Measurements from ENCODE around the gene STARD6. TPM values are rescaled to one million over a fixed set of nuclear protein-coding genes. Genes with fewer than 3 reads are reported as not detected.
A peak's percentile ranks its signal among the peaks of the same experiment; 100 is the strongest.

The STARD6 gene
- total RNA-seq, 1 experiment from 2014 or later = not detected

GRCh38 chr18:54357082-54357659 is 487 bp downstream of the STARD6 start:
- CTCF ChIA-PET = interaction anchor here (0.6 to 1.9 kb wide), 12 partner anchors 15 to 314 kb away, joined by 3 to 9 read pairs (median 3); no protein-coding TSS in a partner anchor
- no TSS peak for BruUV-seq (replicated peaks)
- Mint-ChIP-seq H3K4me3 (ENCODE audit: unreplicated experiment) (peak overlapping the region; percentile 100), H3K9me3 (ENCODE audit: unreplicated experiment) (no peaks in the 10 kb centered on the region), H3K27ac (ENCODE audit: low read depth, unreplicated experiment) (peak overlapping the region; percentile 99), H3K4me1 (ENCODE audit: insufficient read depth, unreplicated experiment) (peaks cover 6% of the 10 kb centered on the region), H3K36me3 (ENCODE audit: insufficient read depth, unreplicated experiment) (peaks cover 7% of the 10 kb centered on the region), H3K27me3 (ENCODE audit: insufficient read depth, unreplicated experiment) (no peaks in the 10 kb centered on the region)
- intact Hi-C loops (cut with micrococcal nuclease) = loop anchor here (1.0 to 5.0 kb wide), 2 partner anchors 35 to 200 kb away; no protein-coding TSS in a partner anchor
- POLR2A ChIA-PET = interaction anchor here (0.5 to 3.7 kb wide), 15 partner anchors 10 to 495 kb away, joined by 3 to 16 read pairs (median 4); partner anchors contain the start of genes MBD2 and POLI
- DNase-seq (ENCODE audit: unreplicated experiment) = no peak
- TF ChIP-seq CTCF (IDR thresholded peaks at IDR 0.05; ENCODE audit: unreplicated experiment) = no peak

- no TSS peak for BruUV-seq (replicated peaks)
- intact Hi-C loops (cut with micrococcal nuclease) = no loop called here
- Mint-ChIP-seq H3K4me1 (ENCODE audit: insufficient read depth, unreplicated experiment) (no peaks in the 10 kb centered on the region), H3K9me3 (ENCODE audit: unreplicated experiment) (no peaks in the 10 kb centered on the region), H3K27ac (ENCODE audit: low read depth, unreplicated experiment) (no peak overlapping the region), H3K27me3 (ENCODE audit: insufficient read depth, unreplicated experiment) (no peaks in the 10 kb centered on the region), H3K4me3 (ENCODE audit: unreplicated experiment) (no peak overlapping the region), H3K36me3 (ENCODE audit: insufficient read depth, unreplicated experiment) (no peaks in the 10 kb centered on the region)
- TF ChIP-seq CTCF (IDR thresholded peaks at IDR 0.05; ENCODE audit: unreplicated experiment) = no peak
- CTCF ChIA-PET = no interaction called here
- no peak for DNase-seq (ENCODE audit: unreplicated experiment)
- POLR2A ChIA-PET = no interaction called here
These were observed 6.5 kb downstream of the STARD6 start for GRCh38 chr18:54351186-54351585.

GRCh38 chr18:54338230-54338629 is 19.4 kb downstream of the STARD6 start:
- BruUV-seq (replicated peaks) = no TSS peak
- Mint-ChIP-seq H3K9me3 (ENCODE audit: unreplicated experiment) (no peaks in the 10 kb centered on the region), H3K27me3 (ENCODE audit: insufficient read depth, unreplicated experiment) (no peaks in the 10 kb centered on the region), H3K27ac (ENCODE audit: low read depth, unreplicated experiment) (no peak overlapping the region), H3K36me3 (ENCODE audit: insufficient read depth, unreplicated experiment) (no peaks in the 10 kb centered on the region), H3K4me1 (ENCODE audit: insufficient read depth, unreplicated experiment) (peaks cover 6% of the 10 kb centered on the region), H3K4me3 (ENCODE audit: unreplicated experiment) (no peak overlapping the region)
- no peak for DNase-seq (ENCODE audit: unreplicated experiment)
- intact Hi-C loops (cut with micrococcal nuclease) = no loop called here
- ChIA-PET POLR2A (no interaction called here), CTCF (interaction anchor here (1.4 kb wide), 1 partner anchor 19 kb away, joined by 6 read pairs; the partner anchor contains the start of genes C18orf54 and STARD6)
- TF ChIP-seq CTCF (IDR thresholded peaks at IDR 0.05; ENCODE audit: unreplicated experiment) = no peak

- H3K27me3 Mint-ChIP-seq (ENCODE audit: insufficient read depth, unreplicated experiment) = no peaks in the 10 kb centered on the region
- H3K4me1 Mint-ChIP-seq (ENCODE audit: insufficient read depth, unreplicated experiment) = peaks cover 6% of the 10 kb centered on the region
- no peaks in the 10 kb centered on the region for H3K36me3 Mint-ChIP-seq (ENCODE audit: insufficient read depth, unreplicated experiment)
- ChIA-PET POLR2A (no interaction called here), CTCF (no interaction called here)
- intact Hi-C loops (cut with micrococcal nuclease) = no loop called here
- H3K4me3 Mint-ChIP-seq (ENCODE audit: unreplicated experiment) = no peak overlapping the region
- no peak overlapping the region for H3K27ac Mint-ChIP-seq (ENCODE audit: low read depth, unreplicated experiment)
- TF ChIP-seq CTCF (IDR thresholded peaks at IDR 0.05; ENCODE audit: unreplicated experiment) = no peak
- no TSS peak for BruUV-seq (replicated peaks)
- DNase-seq (ENCODE audit: unreplicated experiment) = no peak
- H3K9me3 Mint-ChIP-seq (ENCODE audit: unreplicated experiment) = no peaks in the 10 kb centered on the region
These were observed 22.0 kb downstream of the STARD6 start for GRCh38 chr18:54335638-54336173.
